ENCODE measurements around the gene GPS1.

GPS1 gene

GRCh38 chr17:82081546-82081945 lies 29.8 kb downstream of the GPS1 start:
- H3K4me3 ChIP-seq (ENCODE audit: low read depth, low read length) = no peak overlapping the region
- TF ChIP-seq CTCF (IDR thresholded peaks at IDR 0.05; ENCODE audit: control insufficient read depth, extremely low read depth, insufficient read depth) = no peak
- no peak for DNase-seq (ENCODE audit: low read depth)

GRCh38 chr17:82081966-82082365 lies 30.3 kb downstream of the GPS1 start:
- no peak for TF ChIP-seq CTCF (IDR thresholded peaks at IDR 0.05; ENCODE audit: control insufficient read depth, extremely low read depth, insufficient read depth)
- no peak for DNase-seq (ENCODE audit: low read depth)
- H3K4me3 ChIP-seq (ENCODE audit: low read depth, low read length) = no peak overlapping the region

- no peak for TF ChIP-seq CTCF (IDR thresholded peaks at IDR 0.05; ENCODE audit: control insufficient read depth, extremely low read depth, insufficient read depth)
- H3K4me3 ChIP-seq (ENCODE audit: low read depth, low read length) = no peak overlapping the region
- DNase-seq (ENCODE audit: low read depth) = no peak
Measured at GRCh38 chr17:82082456-82082855, 30.8 kb downstream of the GPS1 start.

GRCh38 chr17:82083009-82083408 lies 31.3 kb downstream of the GPS1 start:
- DNase-seq (ENCODE audit: low read depth) = no peak
- no peak overlapping the region for H3K4me3 ChIP-seq (ENCODE audit: low read depth, low read length)
- no peak for TF ChIP-seq CTCF (IDR thresholded peaks at IDR 0.05; ENCODE audit: control insufficient read depth, extremely low read depth, insufficient read depth)

GRCh38 chr17:82083533-82084359 lies 32.0 kb downstream of the GPS1 start:
- TF ChIP-seq CTCF (IDR thresholded peaks at IDR 0.05; ENCODE audit: control insufficient read depth, extremely low read depth, insufficient read depth) = no peak
- H3K4me3 ChIP-seq (ENCODE audit: low read depth, low read length) = no peak overlapping the region
- no peak for DNase-seq (ENCODE audit: low read depth)

GRCh38 chr17:82084373-82085030 lies 32.8 kb downstream of the GPS1 start:
- no peak for DNase-seq (ENCODE audit: low read depth)
- no peak for TF ChIP-seq CTCF (IDR thresholded peaks at IDR 0.05; ENCODE audit: control insufficient read depth, extremely low read depth, insufficient read depth)
- no peak overlapping the region for H3K4me3 ChIP-seq (ENCODE audit: low read depth, low read length)
